ENCODE data around the gene COL25A1. TPM values are rescaled to one million over a fixed set of nuclear protein-coding genes. Genes with fewer than 3 reads are reported as not detected.

Gene COL25A1
- total RNA-seq, 1 donor = 6.9 TPM

DNA sequence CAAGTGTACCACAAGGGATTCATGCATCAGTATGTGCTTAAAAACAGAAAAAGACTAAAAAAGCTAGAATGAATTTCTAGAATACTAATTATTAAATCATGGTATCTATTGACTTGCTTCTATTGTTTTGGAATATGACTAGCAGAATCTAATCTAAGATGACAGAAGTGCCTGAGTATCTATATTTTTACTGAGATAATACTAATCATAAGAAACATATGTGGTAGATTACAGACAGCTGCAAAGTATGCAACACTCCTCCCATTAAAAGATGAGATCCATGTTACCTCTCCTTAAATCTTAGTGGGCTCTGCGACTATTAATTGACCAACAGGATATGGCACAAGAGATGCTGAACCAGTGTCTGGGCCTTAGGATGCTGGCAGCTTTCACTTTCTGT lies 89.4 kb downstream of the COL25A1 start:
- TF ChIP-seq, protein P1, sequence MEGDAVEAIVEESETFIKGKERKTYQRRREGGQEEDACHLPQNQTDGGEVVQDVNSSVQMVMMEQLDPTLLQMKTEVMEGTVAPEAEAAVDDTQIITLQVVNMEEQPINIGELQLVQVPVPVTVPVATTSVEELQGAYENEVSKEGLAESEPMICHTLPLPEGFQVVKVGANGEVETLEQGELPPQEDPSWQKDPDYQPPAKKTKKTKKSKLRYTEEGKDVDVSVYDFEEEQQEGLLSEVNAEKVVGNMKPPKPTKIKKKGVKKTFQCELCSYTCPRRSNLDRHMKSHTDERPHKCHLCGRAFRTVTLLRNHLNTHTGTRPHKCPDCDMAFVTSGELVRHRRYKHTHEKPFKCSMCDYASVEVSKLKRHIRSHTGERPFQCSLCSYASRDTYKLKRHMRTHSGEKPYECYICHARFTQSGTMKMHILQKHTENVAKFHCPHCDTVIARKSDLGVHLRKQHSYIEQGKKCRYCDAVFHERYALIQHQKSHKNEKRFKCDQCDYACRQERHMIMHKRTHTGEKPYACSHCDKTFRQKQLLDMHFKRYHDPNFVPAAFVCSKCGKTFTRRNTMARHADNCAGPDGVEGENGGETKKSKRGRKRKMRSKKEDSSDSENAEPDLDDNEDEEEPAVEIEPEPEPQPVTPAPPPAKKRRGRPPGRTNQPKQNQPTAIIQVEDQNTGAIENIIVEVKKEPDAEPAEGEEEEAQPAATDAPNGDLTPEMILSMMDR (IDR thresholded peaks at IDR 0.05; ENCODE audit: insufficient read depth, low read depth, low read length) = no peak
- H3K4me3 ChIP-seq (ENCODE audit: low read depth, low read length) = no peak overlapping the region
- no peak for DNase-seq (ENCODE audit: low read depth)

DNA sequence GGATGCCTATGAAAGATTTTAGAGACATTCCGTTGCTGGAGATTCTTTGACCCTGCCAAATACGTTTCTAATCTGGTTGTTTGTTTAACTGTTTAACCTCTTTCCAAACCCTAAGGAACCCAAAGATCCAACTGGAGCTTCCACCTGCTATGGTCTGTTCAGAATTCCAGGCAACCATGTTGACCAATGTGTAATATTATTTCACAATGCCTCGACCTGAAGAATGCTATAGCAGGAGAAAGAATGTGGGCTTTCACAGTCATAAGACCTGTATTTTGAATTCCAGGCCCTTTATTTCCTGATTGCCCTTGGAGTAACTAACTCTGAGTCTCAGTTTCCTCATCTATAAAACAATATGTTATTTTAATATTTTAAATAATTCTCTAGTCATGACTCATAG lies 90.8 kb downstream of the COL25A1 start:
- peak; percentile 50 for DNase-seq (ENCODE audit: low read depth)
- TF ChIP-seq, protein P1 (IDR thresholded peaks at IDR 0.05; ENCODE audit: insufficient read depth, low read depth, low read length) = no peak
- no peak overlapping the region for H3K4me3 ChIP-seq (ENCODE audit: low read depth, low read length)

DNA sequence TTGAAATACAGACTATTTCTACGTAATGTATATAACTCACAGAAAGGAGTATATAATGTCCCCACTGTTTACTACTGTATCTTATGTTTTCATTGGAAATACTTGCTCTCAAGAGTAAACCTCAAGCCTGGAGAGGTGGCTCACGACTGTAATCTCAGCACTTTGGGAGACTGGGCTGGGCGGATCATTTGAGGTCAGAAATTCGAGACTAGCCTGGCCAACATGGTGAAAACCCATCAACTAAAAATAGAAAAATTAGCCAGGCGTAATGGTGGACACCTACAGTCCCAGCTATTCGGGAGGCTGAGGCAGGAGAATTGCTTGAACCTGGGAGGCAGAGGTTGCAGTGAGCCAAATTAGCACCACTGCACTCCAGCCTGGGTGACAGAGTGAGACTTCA lies 92.8 kb downstream of the COL25A1 start:
- H3K4me3 ChIP-seq (ENCODE audit: low read depth, low read length) = no peak overlapping the region
- TF ChIP-seq, protein P1 (IDR thresholded peaks at IDR 0.05; ENCODE audit: insufficient read depth, low read depth, low read length) = no peak
- DNase-seq (ENCODE audit: low read depth) = no peak

DNA sequence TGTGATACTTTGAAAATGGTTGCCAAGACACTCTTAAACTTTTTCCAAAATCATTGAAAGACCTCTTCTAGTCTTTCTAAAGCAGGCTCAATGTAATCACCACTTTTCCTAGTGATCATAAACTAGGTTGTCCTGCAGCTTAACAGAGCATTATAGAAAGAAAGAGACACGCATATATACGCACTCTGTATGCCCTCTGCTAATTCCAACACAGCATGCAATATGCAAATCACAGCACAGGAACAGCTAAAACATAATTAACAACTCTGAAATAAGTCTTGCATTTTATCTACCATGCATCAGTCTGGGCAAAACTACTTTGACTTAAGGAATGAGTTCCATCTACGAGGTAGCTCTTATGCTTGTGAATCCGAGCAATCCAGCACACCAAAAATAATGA lies 94.6 kb downstream of the COL25A1 start:
- H3K4me3 ChIP-seq (ENCODE audit: low read depth, low read length) = no peak overlapping the region
- TF ChIP-seq, protein P1 (IDR thresholded peaks at IDR 0.05; ENCODE audit: insufficient read depth, low read depth, low read length) = no peak

DNA sequence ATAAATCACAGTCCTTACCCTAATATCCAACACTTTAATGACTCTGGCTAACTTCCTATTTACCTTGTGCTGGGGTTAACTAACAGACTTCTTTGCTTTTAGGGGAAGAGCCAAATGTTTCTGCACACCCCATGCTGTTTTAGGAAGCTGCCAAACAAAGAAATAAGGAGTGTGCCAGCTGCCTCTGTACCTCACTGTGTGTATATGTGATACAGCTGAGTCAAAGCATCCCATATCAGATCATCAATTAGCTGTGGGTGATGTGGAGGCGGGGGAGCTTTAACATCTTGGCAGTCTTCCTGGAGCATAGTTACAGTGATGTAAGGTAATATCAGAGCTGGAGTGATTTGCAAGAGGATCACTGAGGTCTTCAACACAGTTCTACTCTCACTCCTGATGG lies 95.4 kb downstream of the COL25A1 start:
- DNase-seq (ENCODE audit: low read depth) = peak; percentile 53
- TF ChIP-seq, protein P1 (IDR thresholded peaks at IDR 0.05; ENCODE audit: insufficient read depth, low read depth, low read length) = no peak
- no peak overlapping the region for H3K4me3 ChIP-seq (ENCODE audit: low read depth, low read length)

More for the DNA sequence above, 94.6 kb downstream of the COL25A1 start:
- no peak for DNase-seq (ENCODE audit: low read depth)

DNA sequence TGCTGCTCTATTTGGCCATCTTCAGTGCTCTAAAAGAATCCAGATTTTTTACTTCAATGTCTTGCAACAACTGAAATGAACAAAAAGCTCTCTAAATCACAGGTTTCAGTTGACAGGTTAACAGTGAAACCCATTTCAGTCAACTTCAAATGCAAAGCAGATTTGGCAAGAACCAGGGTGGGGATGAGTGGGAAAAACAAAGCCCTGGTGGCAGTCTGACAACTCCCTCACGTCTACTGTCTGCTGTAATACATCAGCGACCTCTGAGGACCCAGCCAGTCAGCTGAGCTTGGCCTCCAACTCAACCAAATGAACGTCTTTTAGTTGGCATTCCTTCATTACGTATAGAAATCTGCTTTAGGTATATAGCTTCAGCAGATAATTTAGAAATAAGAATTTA lies 95.8 kb downstream of the COL25A1 start:
- H3K4me3 ChIP-seq (ENCODE audit: low read depth, low read length) = no peak overlapping the region
- no peak for DNase-seq (ENCODE audit: low read depth)
- TF ChIP-seq, protein P1 (IDR thresholded peaks at IDR 0.05; ENCODE audit: insufficient read depth, low read depth, low read length) = no peak

DNA sequence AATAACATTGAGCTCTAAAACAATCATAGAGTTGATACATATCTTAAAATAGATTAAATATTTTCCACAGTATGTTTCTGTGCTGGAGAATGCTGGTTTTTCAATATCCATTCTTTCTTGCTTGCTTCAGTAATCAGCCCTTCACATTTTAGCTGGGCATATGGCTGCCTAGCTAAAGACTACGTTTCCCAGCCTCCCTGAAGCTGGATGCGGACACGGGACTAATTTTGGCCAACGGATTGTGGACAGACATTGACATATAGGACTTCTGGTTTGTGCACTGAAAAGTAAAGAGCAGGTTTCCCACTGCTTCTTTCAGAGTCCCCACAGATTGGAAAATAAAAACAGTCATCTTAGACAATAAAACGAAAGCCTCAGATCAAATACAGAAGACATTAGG lies 97.3 kb downstream of the COL25A1 start:
- TF ChIP-seq, protein P1 (IDR thresholded peaks at IDR 0.05; ENCODE audit: insufficient read depth, low read depth, low read length) = no peak

More for the DNA sequence above, 97.3 kb downstream of the COL25A1 start:
- DNase-seq (ENCODE audit: low read depth) = no peak
- H3K4me3 ChIP-seq (ENCODE audit: low read depth, low read length) = no peak overlapping the region
